NCI-H524 treated with DMSO at 0.1 percent for 48 hours (cell line): Measurements from ENCODE around the gene ASPN.

Experiments used
- DNase-seq: peaks from one replicate; lab custom pipeline; 2025; lab: John Stamatoyannopoulos, UW

The ASPN gene

DNA sequence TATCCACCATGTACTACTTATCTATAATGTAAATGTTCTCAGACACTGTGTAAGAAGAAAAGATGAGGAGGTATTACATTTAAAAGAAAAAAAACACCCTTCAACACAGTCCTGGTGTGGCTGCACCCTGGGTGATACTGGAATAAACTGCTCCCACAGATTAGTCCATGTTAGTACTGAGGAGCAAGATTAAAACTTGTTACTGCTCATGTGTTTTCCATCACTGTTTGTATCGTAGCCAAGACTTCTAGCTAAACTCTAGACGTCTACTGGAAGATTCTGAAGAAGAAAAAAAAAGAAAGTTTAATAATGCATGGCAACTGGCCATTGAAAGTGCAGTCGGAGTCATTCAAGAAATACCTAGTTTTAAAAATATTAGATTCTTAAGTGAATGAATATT, at the start of gene ASPN:
Gene ASPN, minus strand, starts transcription at position 178 of the 400 bp plus-strand sequence.
- no peak for DNase-seq

DNA sequence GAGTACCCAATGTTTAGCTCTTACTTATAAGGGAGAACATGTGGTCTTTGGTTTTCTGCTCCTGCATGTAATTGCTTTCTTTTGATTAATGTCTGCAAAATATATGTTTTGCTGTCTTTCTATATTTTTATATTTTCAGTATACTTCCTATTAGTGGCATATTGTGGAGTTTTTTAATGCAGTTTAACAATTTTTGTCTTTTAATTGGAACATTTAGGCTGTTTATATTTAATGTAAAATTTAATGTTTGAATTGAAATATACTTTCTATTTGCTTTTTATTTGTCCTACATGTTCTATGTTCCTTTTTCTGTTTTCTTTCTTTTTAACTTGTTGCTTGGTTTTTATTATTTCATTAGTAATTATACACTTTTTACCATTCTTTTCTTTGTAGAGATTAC, 48.6 kb upstream of the ASPN start:
- no peak for DNase-seq

DNA sequence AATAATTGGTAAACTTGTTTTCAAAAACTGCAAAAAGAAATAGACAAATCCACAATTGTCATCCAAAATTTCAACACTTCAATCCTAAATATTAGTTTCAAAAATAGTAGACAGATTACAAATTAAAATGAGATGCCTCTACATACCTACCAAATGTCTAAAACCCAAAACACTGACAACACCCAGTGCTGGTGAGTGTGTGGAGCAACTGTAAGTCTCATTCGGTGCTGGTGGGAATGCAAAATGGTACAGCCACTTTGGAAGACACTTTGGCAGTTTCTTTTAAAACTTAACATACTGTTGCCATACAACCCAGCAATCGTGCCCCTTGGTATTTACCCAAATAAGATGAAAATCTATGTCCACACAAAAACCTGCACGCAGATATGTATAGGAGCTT, 46.8 kb upstream of the ASPN start:
- DNase-seq, result no peak

DNA sequence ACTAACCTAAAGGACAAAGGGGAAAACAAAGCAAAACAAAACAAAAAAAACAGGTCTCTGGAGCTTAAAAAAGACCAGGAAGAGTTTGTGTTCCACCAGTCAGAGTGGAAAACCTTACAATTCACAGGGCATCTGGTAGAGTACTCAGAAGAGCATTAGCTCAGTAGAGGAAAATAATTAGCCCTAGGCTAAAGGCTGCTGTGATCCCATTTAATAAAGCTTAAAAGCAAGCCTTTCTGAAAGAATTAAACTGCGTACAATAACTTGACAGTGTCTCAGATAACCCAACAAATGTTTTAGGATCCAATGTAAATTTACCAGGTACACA, 46.2 kb upstream of the ASPN start:
- no peak for DNase-seq

DNA sequence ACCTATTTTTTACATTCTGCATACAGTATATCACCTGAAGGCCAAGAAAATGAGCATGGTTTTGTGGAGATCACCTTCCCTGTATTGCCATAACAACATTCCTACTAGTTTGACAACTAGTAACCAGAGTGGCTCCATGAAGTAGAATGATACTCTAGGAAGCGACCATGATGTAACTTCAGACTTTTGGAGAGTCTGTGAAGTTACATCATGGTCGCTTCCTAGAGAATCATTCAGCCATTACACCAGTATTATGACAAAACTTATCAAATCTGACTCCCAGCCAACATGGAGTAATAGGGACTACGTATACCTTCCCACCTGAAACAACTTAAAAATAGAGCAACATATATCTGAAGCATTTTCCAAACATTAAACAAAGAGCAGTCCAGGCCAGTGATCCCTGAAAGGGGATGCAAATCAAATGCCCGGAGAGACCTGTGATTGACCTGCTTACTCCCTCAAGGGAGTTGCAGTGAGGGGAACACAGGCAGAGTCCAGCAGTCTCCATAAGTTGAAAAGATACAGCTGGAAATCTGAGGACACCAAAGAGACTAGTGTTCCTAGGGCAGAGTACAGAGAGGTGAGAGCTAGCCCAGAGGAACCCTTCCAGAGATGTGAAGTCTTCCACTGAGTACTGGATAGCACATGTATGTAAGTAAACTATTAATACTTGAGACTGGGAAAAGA, 45.7 kb upstream of the ASPN start:
- DNase-seq, result no peak

DNA sequence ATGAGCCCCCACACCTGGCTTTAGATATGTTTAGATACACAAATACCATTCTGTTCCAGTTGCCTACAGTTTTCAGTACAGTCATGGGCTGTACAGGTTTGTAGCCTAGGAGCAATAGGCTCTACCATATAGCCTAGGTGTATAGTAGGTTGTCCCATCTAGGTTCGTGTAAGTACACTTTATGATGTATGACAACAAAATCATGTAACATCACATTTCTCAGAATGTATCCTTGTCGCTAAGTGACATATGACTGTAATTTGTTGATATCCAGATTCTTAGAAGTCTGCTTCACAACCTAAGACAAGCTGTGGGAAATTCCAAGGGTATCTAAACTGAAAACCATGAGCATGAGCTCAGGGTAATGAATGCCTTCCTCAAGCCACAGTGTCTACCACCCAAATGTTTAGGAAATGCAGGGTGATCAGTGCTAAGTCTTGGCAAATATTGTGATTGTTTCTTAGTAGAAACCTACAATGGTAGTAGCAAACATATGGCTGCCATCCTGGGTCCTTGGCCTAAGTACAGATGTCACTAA, 45.1 kb upstream of the ASPN start:
- DNase-seq, result no peak

DNA sequence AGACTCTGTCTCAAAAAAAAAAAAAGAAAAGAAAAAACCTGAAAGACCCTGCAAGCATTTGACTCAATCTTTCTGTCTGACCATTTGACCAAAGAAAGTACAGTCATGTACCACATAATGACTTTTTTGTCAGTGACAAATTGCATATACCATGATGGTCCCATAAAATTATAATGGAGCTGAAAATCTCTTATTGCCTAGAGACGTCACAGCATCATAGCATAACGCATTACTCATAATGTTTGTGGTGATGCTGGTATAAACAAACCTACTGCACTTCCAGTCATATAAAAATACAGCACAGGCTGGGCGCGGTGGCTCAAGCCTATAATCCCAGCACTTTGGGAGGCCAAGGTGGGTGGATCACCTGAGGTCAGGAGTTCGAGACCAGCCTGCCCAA, 43.0 kb upstream of the ASPN start:
- no peak for DNase-seq

DNA sequence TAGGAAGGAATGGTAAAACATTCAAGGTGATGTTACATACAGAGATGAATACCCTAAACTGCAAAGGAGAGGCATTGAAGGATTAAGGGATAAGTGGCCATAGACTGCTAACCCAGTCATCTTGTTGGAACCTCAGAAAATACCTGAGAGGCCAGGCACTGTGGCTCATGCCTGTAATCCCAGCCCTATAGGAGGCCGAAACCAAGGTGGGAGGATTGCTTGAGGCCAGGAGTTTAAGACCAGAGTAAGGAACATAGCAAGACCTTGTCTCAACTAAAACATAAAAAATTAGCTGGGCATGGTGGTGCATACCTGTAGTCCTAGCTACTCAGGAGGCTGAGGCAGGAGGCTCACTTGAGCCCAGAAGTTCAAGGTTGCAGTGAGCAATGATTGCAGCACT, 42.6 kb upstream of the ASPN start:
- DNase-seq, result no peak

DNA sequence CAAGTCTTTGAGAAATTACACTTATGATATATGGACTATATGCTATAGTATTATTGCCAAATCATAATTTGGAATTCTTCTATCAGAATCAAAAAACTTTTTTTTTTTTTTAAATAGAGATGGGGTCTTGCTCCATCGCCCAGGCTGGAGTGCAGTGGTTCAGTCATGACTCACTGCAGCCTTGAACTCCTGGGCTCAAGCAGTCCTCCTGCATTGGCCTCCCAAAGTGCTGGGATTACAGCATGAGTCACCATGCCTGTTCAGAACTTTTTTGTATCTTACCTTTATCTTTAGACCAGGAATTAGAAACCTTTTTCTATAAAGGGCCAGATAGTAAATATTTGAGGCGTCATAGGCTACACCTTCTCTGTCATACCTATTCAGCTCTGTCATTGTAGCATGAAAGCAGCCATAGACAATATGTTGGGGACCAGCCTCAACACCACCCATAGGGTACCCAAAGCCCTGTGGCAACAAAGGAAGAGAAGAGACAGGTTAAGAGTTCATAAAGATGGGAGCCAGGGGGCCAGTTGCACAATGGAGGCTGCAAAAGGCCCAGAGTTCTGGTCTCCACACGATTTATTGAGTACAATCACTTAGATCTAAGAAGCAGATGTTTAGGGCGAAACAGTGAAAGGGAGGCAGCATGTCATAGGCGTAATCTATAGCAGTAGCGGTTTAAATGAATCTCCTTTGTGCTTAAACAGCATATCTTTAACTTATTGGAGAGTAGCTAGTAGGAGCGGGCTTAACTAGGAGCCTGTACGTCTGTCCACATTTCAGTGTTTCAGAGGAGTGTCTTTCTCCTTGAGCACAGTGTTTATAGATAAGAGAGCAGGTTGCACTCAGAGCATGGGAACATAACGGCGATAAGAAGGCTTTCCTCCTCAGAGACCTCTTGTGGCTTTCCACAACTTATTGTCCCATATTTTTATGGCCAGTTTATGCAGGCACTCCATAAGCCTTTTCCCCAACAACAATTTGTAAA, 41.0 kb upstream of the ASPN start:
- DNase-seq, result no peak

DNA sequence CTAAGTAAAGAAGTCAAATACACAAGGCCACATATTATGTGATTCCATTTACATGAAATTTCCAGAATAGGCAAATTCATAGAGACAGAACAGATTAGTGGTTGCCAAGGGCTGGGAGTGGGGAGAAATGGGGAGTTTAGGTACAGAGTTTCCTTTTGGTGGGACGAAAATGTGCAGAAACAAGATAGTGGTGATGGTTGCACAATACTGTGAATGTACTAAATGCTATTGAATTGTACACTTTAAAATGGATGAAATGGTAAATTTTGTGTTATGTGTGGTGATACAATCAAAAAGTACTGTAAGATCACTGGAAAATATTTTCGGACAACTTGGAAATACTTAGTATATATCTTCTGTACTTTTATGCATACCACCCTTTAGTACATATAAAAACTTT, 38.5 kb upstream of the ASPN start:
- no peak for DNase-seq

DNA sequence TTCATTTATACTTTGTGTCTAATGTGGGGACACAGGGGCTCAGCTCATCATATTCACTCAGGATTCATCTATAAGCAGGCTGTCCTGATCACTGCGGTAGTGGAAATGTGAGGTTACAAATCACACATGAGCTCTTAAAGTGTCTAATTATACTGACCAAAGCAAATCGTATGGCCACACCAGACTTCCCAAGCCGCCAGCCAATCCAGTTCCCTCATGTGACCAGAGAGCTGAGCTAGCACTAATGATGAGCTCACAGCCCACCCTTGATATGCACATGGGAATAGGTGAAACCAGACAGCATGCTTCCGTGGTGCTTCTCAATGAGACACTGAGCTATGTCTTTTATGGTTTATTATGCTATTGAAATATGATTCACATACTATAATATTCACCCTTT, 35.9 kb upstream of the ASPN start:
- DNase-seq, result no peak

DNA sequence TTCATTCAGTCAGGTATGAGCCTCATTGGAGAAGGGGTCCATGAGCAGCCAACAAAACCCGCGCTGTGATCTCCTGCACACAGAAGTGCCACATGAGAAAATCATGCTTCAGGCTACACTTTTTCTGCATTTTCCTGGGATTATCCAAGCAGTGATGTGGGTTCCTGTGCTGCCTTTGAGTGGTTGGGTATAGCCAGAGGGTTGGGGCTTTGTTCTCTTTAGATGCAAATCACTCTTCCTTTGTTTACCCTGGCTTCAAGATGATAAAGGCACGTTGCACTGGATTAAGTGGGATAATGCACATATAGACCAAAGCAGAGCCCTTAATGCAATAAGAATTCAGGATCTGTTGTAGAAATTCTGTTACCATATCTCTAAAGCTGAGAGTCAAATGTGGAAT, 34.7 kb upstream of the ASPN start:
- no peak for DNase-seq

DNA sequence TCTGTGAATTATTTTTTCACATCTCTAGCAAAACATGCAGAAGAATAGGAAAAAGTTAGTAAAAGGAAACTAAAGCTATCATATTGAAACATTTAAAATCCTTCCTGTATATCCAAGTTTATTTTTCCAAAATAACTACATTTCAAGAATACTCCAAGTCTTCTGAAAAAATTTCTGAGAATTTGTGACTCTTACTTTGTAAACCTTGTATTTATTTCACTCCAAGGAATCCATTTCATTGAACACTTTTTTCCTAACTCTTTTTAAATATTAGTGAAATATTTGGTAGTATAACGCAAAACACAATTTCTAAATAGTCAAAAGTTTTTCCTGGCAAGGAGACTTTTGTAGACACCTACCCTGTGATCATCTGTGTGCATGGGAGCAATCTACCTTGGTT, 34.2 kb upstream of the ASPN start:
- no peak for DNase-seq

DNA sequence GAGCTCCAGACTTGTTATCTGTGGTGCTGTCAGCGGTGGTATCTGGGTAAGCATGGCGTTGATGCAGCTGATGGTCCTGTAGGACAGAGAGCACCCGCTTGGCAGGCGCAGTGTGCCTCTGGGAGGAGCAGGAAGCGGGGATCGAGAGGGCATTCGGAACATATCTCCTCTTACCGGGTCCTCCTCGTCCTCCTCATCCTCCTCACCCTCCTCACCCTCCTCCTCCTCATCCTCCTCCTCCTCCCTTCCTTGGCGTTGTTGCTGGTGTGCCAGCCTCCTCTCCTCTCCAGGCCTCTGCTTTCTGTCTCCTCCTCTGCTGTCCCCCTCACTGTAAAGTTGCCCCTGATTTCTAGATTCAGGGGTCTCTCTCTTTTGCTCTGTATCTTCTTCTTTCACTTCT, 32.3 kb upstream of the ASPN start:
- DNase-seq, result no peak

DNA sequence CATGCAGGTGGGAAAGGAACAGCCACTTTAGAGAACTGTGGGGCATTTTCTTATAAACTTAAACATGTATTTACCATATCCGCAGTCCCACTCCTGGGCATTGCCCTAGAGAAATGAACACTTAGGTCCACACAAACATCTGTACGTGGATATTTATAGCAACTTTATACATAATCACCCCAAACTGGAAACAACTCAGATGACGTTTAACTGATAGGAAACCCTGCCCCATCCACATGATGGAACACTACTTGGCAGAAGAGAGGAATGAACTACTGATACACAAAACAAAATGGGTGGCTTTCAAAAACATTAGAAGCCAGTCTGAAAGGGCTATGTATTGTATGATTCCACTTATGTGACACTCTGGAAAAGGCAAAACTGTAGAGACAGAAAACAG, 31.0 kb upstream of the ASPN start:
- DNase-seq, result no peak

DNA sequence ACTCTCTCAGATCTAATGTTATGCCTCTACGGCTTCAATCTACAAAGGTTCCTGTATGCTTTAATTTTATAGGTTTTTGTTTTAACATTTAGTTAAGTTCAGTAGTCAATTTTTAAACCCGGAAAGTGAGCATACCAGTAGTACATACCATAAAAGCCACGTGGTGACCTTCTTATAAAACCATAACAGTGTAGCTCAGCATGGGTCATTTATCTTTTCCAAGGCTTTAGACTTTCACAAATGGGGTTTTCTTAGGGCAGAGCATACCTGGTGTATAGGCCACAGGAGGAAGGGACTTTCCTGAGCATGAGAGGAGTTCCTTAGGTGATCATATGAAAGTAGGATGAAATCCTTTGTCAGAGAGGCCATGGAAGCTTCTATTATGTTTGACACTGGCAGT, 30.3 kb upstream of the ASPN start:
- no peak for DNase-seq

DNA sequence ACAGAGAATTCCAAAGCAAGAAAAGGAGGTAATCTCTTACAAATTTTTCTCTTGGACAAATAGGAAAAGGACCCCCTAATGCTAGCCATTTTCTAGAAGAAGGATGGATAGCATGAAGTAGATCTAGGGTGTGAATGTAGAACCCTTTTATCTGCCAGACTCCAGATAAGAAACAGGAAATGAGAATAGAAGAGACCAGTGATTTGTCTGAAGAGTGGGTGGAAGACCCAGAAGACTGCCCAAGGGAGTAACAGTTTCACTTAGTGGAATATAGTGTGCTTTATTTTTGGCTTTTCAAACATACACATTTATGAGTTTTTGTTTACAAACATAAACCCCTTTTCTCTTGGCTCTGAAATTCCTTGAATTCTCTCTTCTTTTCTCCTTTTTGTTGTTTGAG, 28.4 kb upstream of the ASPN start:
- DNase-seq, result no peak

DNA sequence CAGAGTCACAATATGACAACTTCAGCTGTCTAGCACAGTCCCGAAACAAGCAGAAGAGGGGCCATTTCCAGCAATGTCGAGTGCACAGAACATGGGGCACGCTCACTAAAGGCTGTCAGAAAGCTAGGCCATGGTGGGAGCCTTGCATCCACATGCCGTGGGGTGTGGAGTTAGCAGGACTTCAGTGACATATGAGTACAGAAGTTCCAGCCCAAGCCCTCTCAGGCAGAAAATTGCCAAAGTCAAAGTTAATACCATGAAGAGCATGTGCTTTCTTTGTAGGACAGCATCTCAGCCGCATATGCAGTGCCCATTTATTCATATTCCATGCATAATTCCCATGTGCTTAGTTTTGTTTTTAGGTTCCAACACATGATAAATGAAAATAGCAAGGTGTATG, 26.7 kb upstream of the ASPN start:
- DNase-seq, result no peak

DNA sequence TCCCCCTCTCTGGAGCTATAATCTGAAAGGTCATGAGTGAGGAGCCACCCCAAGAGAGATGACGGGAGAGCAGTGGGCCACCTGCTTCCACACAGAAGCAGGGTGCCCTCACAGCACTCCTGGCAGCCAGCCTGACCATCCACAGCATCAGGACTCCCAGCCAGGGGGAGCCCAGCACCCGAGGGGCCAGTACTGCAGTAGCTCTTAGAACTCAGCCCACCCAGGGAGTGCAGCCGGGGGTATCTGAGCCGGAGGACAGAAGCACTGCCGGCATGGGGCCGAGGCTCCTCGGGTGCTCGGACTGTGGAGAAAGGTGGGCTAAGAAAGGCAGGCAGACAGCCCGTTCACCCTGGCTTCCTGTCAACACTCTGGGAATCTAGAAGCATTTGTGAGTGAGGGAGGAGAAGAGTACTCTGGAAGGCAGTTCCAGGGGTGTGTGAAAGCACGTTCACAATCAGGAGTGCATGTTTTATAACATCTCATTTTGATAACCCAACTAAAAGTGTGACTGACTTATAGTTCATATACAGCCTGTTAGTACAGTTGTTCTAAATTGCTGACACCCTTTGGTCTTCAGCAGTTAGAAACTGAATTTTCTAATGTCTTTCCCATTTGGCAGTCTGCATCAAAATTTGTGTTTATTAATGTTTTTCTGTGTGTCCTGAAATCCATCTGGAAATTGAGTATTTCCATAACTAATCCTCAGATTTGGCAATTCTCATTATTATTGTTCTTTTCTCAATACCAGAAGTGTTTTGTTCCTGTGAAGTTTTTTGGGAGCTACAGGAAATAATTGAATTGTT, 25.9 kb upstream of the ASPN start:
- DNase-seq, result no peak

DNA sequence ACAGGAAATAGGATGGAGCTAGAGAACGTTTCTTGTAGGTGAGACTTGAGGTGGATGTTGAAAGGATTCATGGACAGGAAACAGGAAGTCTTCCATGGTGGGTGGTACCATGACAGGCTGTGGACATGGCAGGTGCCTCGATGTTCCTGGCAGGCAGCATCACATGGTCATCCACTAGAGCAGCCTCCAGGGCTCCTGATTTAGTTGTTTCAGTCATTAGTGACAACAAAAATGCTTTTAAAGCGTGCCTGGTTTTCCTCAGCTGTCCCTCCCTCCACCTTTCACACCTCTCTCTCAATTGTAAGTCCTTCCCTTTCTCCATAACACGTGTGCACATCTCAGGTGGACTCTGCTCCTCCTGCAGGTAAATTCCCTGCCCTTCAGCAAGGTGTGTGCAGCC, 25.2 kb upstream of the ASPN start:
- no peak for DNase-seq

DNA sequence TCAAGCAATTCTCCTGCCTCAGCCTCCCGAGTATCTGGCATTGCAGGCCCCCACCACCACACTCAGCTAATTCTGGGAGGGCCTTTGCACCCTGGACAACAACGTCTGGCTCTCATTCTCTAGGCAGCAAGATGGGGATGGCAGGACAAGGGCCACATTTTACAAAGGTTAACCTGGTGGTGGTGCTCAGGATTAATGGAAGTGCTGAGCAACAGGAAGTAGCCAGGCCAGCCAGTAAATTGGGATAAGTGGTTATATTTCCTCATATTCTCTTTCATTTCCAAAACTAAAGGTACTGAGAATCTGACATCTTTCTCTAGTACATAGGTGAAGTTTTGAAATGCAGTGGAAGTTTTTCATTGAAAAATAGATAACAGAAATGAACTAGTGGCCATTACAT, 24.7 kb upstream of the ASPN start:
- no peak for DNase-seq

DNA sequence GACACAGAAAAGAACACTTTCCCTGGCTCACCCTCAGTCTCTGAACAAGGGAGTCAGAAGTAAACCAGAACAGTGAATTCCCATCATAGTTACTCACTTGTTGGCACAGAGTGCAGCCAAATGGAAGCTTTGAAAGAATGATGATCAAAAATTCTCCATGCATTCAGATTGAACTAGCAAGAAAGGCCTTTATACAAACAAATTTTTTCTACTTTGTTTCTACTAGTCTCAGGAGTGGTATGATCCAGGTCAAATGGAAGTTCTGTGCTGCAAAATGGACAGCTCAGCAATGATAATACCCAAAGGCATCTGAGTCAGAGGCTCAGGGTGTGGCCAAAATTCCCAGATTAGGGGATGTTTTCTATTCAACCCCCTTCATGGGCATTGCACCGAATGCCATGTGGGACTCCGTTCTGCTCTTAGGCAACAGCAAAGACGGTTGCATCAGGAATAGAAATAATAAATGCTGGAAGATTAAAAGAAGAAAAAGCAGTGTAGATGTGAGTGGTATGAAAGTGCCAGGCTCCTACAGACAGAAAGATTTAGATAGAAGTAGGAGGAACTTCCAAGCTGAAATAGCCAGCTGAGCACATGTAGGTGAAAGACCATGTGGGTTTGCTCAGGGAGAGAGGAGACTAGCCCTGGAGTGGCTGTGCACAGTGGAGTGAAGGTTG, 24.0 kb upstream of the ASPN start:
- DNase-seq, result no peak
